ENCODE data around the gene SDK1.

The SDK1 gene

GRCh38 chr7:4242706-4243105 lies 941.7 kb downstream of the SDK1 start:
- TF ChIP-seq CTCF (IDR thresholded peaks at IDR 0.05; ENCODE audit: low read depth, low read length), result no peak
- in situ Hi-C loops (cut with HindIII; ENCODE audit: low sequenced_read_pairs), result no loop called here
- no peak overlapping the region for H3K4me3 ChIP-seq (ENCODE audit: low read depth, low read length)
- no peak for DNase-seq (ENCODE audit: low read depth, low spot score)

DNA sequence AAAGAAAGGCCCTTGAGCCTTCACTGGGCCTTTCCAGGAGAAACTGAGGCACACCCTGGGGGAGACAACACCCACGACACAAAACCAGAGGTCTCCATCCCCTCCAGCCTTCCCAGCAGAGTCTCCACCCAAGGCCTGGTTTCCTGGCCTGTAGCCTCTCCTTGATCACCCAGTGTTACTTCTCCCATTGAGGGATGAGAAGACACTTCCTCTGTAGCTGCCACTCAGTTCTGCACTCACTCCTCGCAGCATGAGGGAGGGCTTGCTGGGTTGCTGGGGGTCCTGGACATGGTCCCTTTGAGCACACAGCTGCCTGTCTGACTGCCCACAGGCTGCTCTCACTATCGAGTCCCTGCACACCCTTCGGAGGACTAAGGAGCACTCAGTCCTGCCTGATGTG lies 943.0 kb downstream of the SDK1 start:
- DNase-seq (ENCODE audit: low read depth, low spot score), result no peak
- H3K4me3 ChIP-seq (ENCODE audit: low read depth, low read length), result no peak overlapping the region
- TF ChIP-seq CTCF (IDR thresholded peaks at IDR 0.05; ENCODE audit: low read depth, low read length), result no peak
- in situ Hi-C loops (cut with HindIII; ENCODE audit: low sequenced_read_pairs), result no loop called here

GRCh38 chr7:4244635-4245034 lies 943.6 kb downstream of the SDK1 start:
- no peak overlapping the region for H3K4me3 ChIP-seq (ENCODE audit: low read depth, low read length)
- in situ Hi-C loops (cut with HindIII; ENCODE audit: low sequenced_read_pairs), result no loop called here
- DNase-seq (ENCODE audit: low read depth, low spot score), result no peak
- no peak for TF ChIP-seq CTCF (IDR thresholded peaks at IDR 0.05; ENCODE audit: low read depth, low read length)

- no peak for TF ChIP-seq CTCF (IDR thresholded peaks at IDR 0.05; ENCODE audit: low read depth, low read length)
- H3K4me3 ChIP-seq (ENCODE audit: low read depth, low read length), result no peak overlapping the region
- in situ Hi-C loops (cut with HindIII; ENCODE audit: low sequenced_read_pairs), result no loop called here
- no peak for DNase-seq (ENCODE audit: low read depth, low spot score)
Measured at GRCh38 chr7:4245135-4245865, 944.2 kb downstream of the SDK1 start.

DNA sequence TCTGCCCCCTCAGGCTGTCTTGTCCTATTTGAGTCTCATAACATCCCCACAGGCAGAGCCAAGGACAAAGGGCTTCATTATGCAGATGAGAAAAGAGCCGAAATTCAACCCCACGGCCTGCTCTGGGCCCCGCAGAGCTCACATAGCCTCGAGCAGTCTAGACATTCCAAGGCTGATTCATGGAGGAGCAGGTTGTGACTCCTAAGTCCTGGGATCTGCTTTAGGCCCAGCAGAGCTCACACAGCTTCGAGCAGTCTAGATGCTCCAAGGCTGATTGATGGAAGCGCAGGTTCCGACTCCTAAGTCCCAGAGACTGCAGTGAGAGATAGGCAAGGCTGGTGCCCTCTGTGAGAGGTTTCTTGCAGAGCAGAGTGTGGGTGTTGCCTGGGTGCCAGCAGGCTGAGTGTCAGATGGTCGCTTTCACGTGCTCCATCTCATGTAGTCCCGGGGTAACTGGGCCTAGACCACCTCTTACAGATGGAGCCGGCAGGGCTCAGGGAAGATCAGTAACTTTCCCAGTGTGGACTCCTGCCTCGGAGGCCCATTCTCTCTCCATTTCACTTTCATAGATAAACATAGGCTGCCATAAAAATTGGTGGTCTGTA lies 944.9 kb downstream of the SDK1 start:
- no peak for TF ChIP-seq CTCF (IDR thresholded peaks at IDR 0.05; ENCODE audit: low read depth, low read length)
- in situ Hi-C loops (cut with HindIII; ENCODE audit: low sequenced_read_pairs), result no loop called here

DNA sequence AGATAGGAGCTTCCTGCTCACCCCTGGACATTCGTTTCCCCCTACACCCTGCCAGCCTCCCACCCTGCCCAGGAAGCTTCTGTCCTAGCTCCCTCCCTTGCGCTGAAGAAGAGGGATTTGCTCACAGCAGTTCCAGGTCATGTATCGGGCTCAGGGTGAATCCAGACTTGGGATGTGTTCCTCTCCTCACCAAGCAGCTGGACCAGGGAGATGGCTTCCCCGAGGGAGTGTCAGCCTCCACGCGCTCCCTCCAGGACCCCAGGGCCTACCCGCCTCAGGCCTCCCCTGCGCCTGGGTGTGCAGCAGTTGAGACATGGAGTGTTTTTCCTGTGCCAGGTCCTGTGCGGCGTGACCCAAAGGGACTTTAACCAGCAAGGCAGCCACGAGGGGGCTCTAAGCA lies 945.5 kb downstream of the SDK1 start:
- no peak for TF ChIP-seq CTCF (IDR thresholded peaks at IDR 0.05; ENCODE audit: low read depth, low read length)
- no peak overlapping the region for H3K4me3 ChIP-seq (ENCODE audit: low read depth, low read length)
- no peak for DNase-seq (ENCODE audit: low read depth, low spot score)
- in situ Hi-C loops (cut with HindIII; ENCODE audit: low sequenced_read_pairs), result no loop called here

More for the DNA sequence above, 944.9 kb downstream of the SDK1 start:
- H3K4me3 ChIP-seq (ENCODE audit: low read depth, low read length), result no peak overlapping the region
- DNase-seq (ENCODE audit: low read depth, low spot score), result no peak

Measured in astrocyte of the spinal cord (primary cell).